Mesenchymal stem cell (in vitro differentiated cells and primary cell): ENCODE results near the gene ITGB1.
"Not testable (repeated sequence)": the region's sequence is repeated elsewhere in the genome, so short reads cannot be mapped to it uniquely, and the experiment has no call there.

Experiments
- DNase-seq: peaks from one replicate; pipeline ENCODE4 v3.0.0-alpha.2; 2013
- H2AFZ ChIP-seq: one replicate; pipeline ENCODE4 v1.6.1; 2013; ENCODE audit warnings: low read depth, mild to moderate bottlenecking, control low read depth, inconsistent platforms, low read length, moderate library complexity
- H2AK5ac ChIP-seq: 2 replicates; pipeline ENCODE4 v1.6.1; 2013; ENCODE audit warnings: low read length, moderate library complexity, mild to moderate bottlenecking, inconsistent platforms; ENCODE audit not compliant: severe bottlenecking
- H2BK120ac ChIP-seq: one replicate; pipeline ENCODE4 v1.6.1; 2013; ENCODE audit warnings: low read depth, mild to moderate bottlenecking, inconsistent platforms, low read length, moderate library complexity
- H2BK12ac ChIP-seq, 2 experiments: one replicate each; pipeline ENCODE4 v1.6.1; 2013; ENCODE audit warnings: inconsistent platforms in 2 of 2, low read length in 2 of 2, mild to moderate bottlenecking in 2 of 2, moderate library complexity in 2 of 2, control low read depth in 1 of 2
- H2BK15ac ChIP-seq: one replicate; pipeline ENCODE4 v1.6.1; 2013; ENCODE audit warnings: mild to moderate bottlenecking, low read depth, inconsistent platforms; ENCODE audit not compliant: poor library complexity, severe bottlenecking
- H2BK5ac ChIP-seq: 2 replicates; pipeline ENCODE4 v1.6.1; 2013; ENCODE audit warnings: low read depth, mild to moderate bottlenecking, low read length, control low read depth, inconsistent platforms; ENCODE audit not compliant: poor library complexity, severe bottlenecking
- H3K14ac ChIP-seq, 2 experiments: one replicate each; pipeline ENCODE4 v1.6.1; 2013; ENCODE audit warnings: inconsistent platforms in 2 of 2, low read length in 2 of 2, control low read depth in 1 of 2, mild to moderate bottlenecking in 1 of 2, moderate library complexity in 1 of 2
- H3K18ac ChIP-seq, 2 experiments: one replicate each; pipeline ENCODE4 v1.6.1; 2013; ENCODE audit warnings: inconsistent platforms in 2 of 2, low read length in 2 of 2, control low read depth in 1 of 2, low read depth in 1 of 2, mild to moderate bottlenecking in 1 of 2
- H3K23ac ChIP-seq, 2 experiments: one replicate each; pipeline ENCODE4 v1.6.1; 2013; ENCODE audit warnings: inconsistent platforms in 2 of 2, low read length in 2 of 2, mild to moderate bottlenecking in 2 of 2, moderate library complexity in 2 of 2, control low read depth in 1 of 2
- H3K27ac ChIP-seq: 2 replicates; pipeline ENCODE4 v1.5.1; 2013; ENCODE audit warnings: mild to moderate bottlenecking, moderate library complexity, low read length, control low read depth, inconsistent platforms; ENCODE audit not compliant: poor library complexity, severe bottlenecking
- H3K27me3 ChIP-seq, 2 experiments: 2 replicates each; pipeline versions ENCODE4 v1.6.1 to v1.7.0; 2013; ENCODE audit warnings: low read length in 2 of 2, mild to moderate bottlenecking in 2 of 2, moderate library complexity in 2 of 2, control low read depth in 1 of 2, inconsistent platforms in 1 of 2; ENCODE audit not compliant: control insufficient read depth in 1 of 2, insufficient read depth in 1 of 2
- H3K36me3 ChIP-seq, 2 experiments: 2 replicates each; pipeline versions ENCODE4 v1.6.1 to v1.7.0; 2013; ENCODE audit warnings: low read length in 2 of 2, control low read depth in 1 of 2, inconsistent platforms in 1 of 2, low read depth in 1 of 2, mild to moderate bottlenecking in 1 of 2; ENCODE audit not compliant: insufficient read depth in 2 of 2, control insufficient read depth in 1 of 2
- H3K4ac ChIP-seq, 2 experiments: one replicate each; pipeline ENCODE4 v1.6.1; 2013; ENCODE audit warnings: inconsistent platforms in 2 of 2, low read length in 2 of 2, mild to moderate bottlenecking in 2 of 2, moderate library complexity in 2 of 2, control low read depth in 1 of 2, low read depth in 1 of 2
- H3K4me1 ChIP-seq: 2 replicates; pipeline ENCODE4 v1.6.1; 2013; ENCODE audit warnings: low read depth, low read length, control low read depth; ENCODE audit not compliant: control insufficient read depth, insufficient read depth
- H3K4me2 ChIP-seq: 2 replicates; pipeline ENCODE4 v1.6.1; 2013; ENCODE audit warnings: low read length, mild to moderate bottlenecking, inconsistent platforms; ENCODE audit not compliant: poor library complexity, severe bottlenecking
- H3K4me3 ChIP-seq, 2 experiments: 2 replicates each; pipeline versions ENCODE4 v1.5.1 to v1.7.0; 2013; ENCODE audit warnings: low read length in 2 of 2, mild to moderate bottlenecking in 2 of 2, control low read depth in 1 of 2, low read depth in 1 of 2; ENCODE audit not compliant: insufficient read depth in 1 of 2
- H3K79me1 ChIP-seq: replicated peaks from 2 replicates; pipeline ENCODE4 v1.6.1; 2013; ENCODE audit warnings: mild to moderate bottlenecking, control low read depth, low read length, inconsistent platforms; ENCODE audit not compliant: poor library complexity, severe bottlenecking
- H3K9ac ChIP-seq: 2 replicates; pipeline ENCODE4 v1.7.0; 2013; ENCODE audit warnings: mild to moderate bottlenecking, low read length, moderate library complexity
- H3K9me3 ChIP-seq: 2 replicates; pipeline ENCODE4 v1.7.0; 2013; ENCODE audit warnings: mild to moderate bottlenecking, low read length; ENCODE audit not compliant: control insufficient read depth
- H4K8ac ChIP-seq: one replicate; pipeline ENCODE4 v1.6.1; 2013; ENCODE audit warnings: inconsistent platforms, mild to moderate bottlenecking, low read length, moderate library complexity
- H4K91ac ChIP-seq: one replicate; pipeline ENCODE4 v1.6.1; 2013; ENCODE audit warnings: mild to moderate bottlenecking, low read length, inconsistent platforms
- WGBS: methylation state at CpG from one replicate; pipeline ENCODE4 v1.1.7; 2013; ENCODE audit warnings: mixed read lengths; 5-methylcytosine and 5-hydroxymethylcytosine counted together

Gene ITGB1

GRCh38 chr10:32923134-32923533 lies 34.9 kb downstream of the ITGB1 start:
- no peaks in the 10 kb centered on the region for H3K27me3 ChIP-seq
- no peak for DNase-seq
- no peak overlapping the region for H3K4me3 ChIP-seq
- H2AFZ ChIP-seq: no peak overlapping the region
- no peak overlapping the region for H3K4me2 ChIP-seq
- H3K18ac ChIP-seq: no peak overlapping the region
- H2BK5ac ChIP-seq: no peak overlapping the region
- H3K4me1 ChIP-seq: peaks cover 2% of the 10 kb centered on the region
- WGBS: 100% methylated on average over 1 of the region's 2 CpGs
- H2BK15ac ChIP-seq: no peak overlapping the region
- H4K91ac ChIP-seq: no peak overlapping the region
- no peak overlapping the region for H2BK120ac ChIP-seq
- H2AK5ac ChIP-seq: no peak overlapping the region
- H3K4ac ChIP-seq: no peak overlapping the region
- H3K14ac ChIP-seq: no peak overlapping the region
- H3K79me1 ChIP-seq: peaks cover 2% of the 10 kb centered on the region
- H3K9me3 ChIP-seq: no peaks in the 10 kb centered on the region
- no peak overlapping the region for H2BK12ac ChIP-seq
- peaks cover 23 to 100% of the 10 kb centered on the region in 2 experiments for H3K36me3 ChIP-seq
- peak overlapping the region; percentile 59 for H3K27ac ChIP-seq
- H4K8ac ChIP-seq: peak overlapping the region; percentile 75
- no peak overlapping the region for H3K23ac ChIP-seq
- H3K9ac ChIP-seq: peak overlapping the region; percentile 45

DNA sequence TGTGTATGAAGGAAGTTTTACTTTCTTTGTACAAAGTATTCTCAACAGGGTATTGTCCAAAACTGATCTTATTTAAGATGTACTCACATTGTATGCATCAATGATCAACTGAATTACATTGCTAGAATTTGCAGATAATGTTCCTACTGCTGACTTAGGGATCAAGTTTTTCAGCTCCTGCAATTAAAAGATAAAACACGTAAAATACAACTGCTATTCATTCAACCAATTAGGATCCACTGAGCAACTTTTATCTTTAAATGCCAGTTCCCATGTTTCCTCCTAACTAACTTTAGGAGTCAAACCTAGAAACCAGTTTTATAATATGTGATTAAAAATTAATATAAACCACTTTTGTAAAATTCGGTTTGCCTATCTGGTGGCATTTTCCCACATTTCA lies 35.9 kb downstream of the ITGB1 start:
- peaks cover 2% of the 10 kb centered on the region for H3K4me1 ChIP-seq
- H4K8ac ChIP-seq: no peak overlapping the region
- no peaks in the 10 kb centered on the region for H3K9me3 ChIP-seq
- WGBS: 95% methylated on average over 2 of the region's 2 CpGs
- no peak overlapping the region for H3K18ac ChIP-seq
- no peak overlapping the region for H2AK5ac ChIP-seq
- H2BK15ac ChIP-seq: no peak overlapping the region
- H4K91ac ChIP-seq: no peak overlapping the region
- no peak overlapping the region for H2BK5ac ChIP-seq
- peaks cover 2% of the 10 kb centered on the region for H3K79me1 ChIP-seq
- H3K4me3 ChIP-seq: no peak overlapping the region
- no peak overlapping the region for H2BK120ac ChIP-seq
- H2BK12ac ChIP-seq: no peak overlapping the region
- no peak overlapping the region for H3K4me2 ChIP-seq
- H3K27ac ChIP-seq: no peak overlapping the region
- peak overlapping the region; percentile 6 for H3K9ac ChIP-seq
- H2AFZ ChIP-seq: no peak overlapping the region
- no peak for DNase-seq
- H3K36me3 ChIP-seq: peaks cover 22 to 93% of the 10 kb centered on the region in 2 experiments
- no peak overlapping the region for H3K23ac ChIP-seq
- no peak overlapping the region for H3K4ac ChIP-seq
- H3K27me3 ChIP-seq: no peaks in the 10 kb centered on the region
- H3K14ac ChIP-seq: no peak overlapping the region

GRCh38 chr10:32917817-32918216 lies 40.2 kb downstream of the ITGB1 start:
- WGBS: 95% methylated on average over 2 of the region's 5 CpGs

DNA sequence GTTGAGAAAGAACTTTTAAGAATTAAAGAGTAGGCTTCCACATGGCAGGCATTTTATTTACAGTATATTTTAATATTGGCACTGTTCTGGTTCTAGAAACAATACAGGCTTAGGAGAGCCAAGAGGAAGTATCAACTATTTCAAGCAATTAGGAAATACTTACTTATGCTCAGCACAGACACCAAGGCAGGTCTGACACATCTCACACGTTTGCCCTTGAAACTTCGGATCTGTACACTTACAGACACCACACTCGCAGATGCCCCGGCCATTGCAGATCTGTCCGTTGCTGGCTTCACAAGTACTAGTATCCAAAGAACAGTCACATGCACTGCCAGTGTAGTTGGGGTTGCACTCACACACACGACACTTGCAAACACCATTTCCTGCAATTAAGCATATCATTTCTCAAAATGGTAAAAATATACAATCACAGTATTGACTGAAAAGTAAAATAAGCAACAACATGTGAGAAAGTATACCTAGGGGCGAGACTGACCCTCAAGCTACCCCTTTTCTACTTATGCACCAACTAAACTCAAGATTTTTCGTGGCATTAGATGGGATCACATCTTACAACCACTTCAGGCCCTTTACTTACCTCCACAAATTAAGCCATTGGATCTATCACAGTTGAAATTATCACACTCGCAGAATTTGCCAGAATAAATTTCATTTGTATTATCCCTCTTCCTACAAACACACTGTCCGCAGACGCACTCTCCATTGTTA lies 46.6 kb downstream of the ITGB1 start:
- no peak overlapping the region for H2AK5ac ChIP-seq
- no peak for DNase-seq
- H3K79me1 ChIP-seq: no peaks in the 10 kb centered on the region
- no peak overlapping the region for H3K23ac ChIP-seq
- no peak overlapping the region for H3K18ac ChIP-seq
- no peaks in the 10 kb centered on the region for H3K9me3 ChIP-seq
- WGBS: 90% methylated on average over 10 of the region's 11 CpGs
- no peak overlapping the region for H3K9ac ChIP-seq
- no peak overlapping the region for H2BK120ac ChIP-seq
- no peak overlapping the region for H3K4me3 ChIP-seq
- no peak overlapping the region for H3K4me2 ChIP-seq
- no peak overlapping the region for H4K91ac ChIP-seq
- H3K36me3 ChIP-seq: peaks cover 18 to 80% of the 10 kb centered on the region in 2 experiments
- H2BK12ac ChIP-seq: no peak overlapping the region
- H3K4ac ChIP-seq: no peak overlapping the region
- no peak overlapping the region for H2AFZ ChIP-seq
- no peak overlapping the region for H2BK5ac ChIP-seq
- H2BK15ac ChIP-seq: no peak overlapping the region
- no peak overlapping the region for H4K8ac ChIP-seq
- no peaks in the 10 kb centered on the region for H3K27me3 ChIP-seq
- H3K27ac ChIP-seq: no peak overlapping the region
- no peaks in the 10 kb centered on the region for H3K4me1 ChIP-seq
- no peak overlapping the region for H3K14ac ChIP-seq

More at GRCh38 chr10:32917817-32918216, 40.2 kb downstream of the ITGB1 start:
- not testable (repeated sequence) for H2BK5ac ChIP-seq, H3K14ac ChIP-seq, H3K18ac ChIP-seq, H2BK15ac ChIP-seq, H3K4ac ChIP-seq, H3K23ac ChIP-seq, H3K4me3 ChIP-seq, H4K8ac ChIP-seq, DNase-seq, H3K4me2 ChIP-seq, H3K27me3 ChIP-seq, H3K9ac ChIP-seq, H3K4me1 ChIP-seq, H3K79me1 ChIP-seq, H2BK12ac ChIP-seq, H4K91ac ChIP-seq, H2AK5ac ChIP-seq, H2AFZ ChIP-seq, H3K9me3 ChIP-seq, H2BK120ac ChIP-seq, H3K27ac ChIP-seq
- H3K36me3 ChIP-seq: peaks cover 9 to 67% of the 10 kb centered on the region in 2 experiments
